Osteocyte (in vitro differentiated cells): ENCODE measurements around the gene PLEK2. TPM values are rescaled to one million over a fixed set of nuclear protein-coding genes. Genes with fewer than 3 reads are reported as not detected.

Source experiments
- DNase-seq: peaks from one replicate; pipeline ENCODE4 v3.0.0; 2021; ENCODE audit warnings: mixed read lengths; ENCODE audit not compliant: unreplicated experiment; ENCODE audit errors: extremely low spot score
- H3K27ac Mint-ChIP-seq: one replicate; pipeline ENCODE4 v1.8.0; 2021; ENCODE audit warnings: mild to moderate bottlenecking, mixed read lengths; ENCODE audit not compliant: unreplicated experiment
- H3K27me3 Mint-ChIP-seq: one replicate; pipeline ENCODE4 v1.8.0; 2021; ENCODE audit warnings: mixed read lengths; ENCODE audit not compliant: unreplicated experiment
- H3K36me3 Mint-ChIP-seq: one replicate; pipeline ENCODE4 v1.8.0; 2021; ENCODE audit warnings: mixed read lengths; ENCODE audit not compliant: unreplicated experiment
- H3K4me1 Mint-ChIP-seq: one replicate; pipeline ENCODE4 v1.8.0; 2021; ENCODE audit warnings: mixed read lengths; ENCODE audit not compliant: unreplicated experiment
- H3K4me3 Mint-ChIP-seq: one replicate; pipeline ENCODE4 v1.8.0; 2021; ENCODE audit warnings: mild to moderate bottlenecking, moderate library complexity, mixed read lengths; ENCODE audit not compliant: unreplicated experiment
- H3K9me3 Mint-ChIP-seq: one replicate; pipeline ENCODE4 v1.8.0; 2021; ENCODE audit warnings: mixed read lengths; ENCODE audit not compliant: unreplicated experiment
- total RNA-seq: library from RNA; stranded (reverse); gene quantifications from 2 replicates; pipeline ENCODE4 v1.2.1, GENCODE V29; 2021
- TF ChIP-seq, protein P1 (sequence below): fragments of 200-600 bp; sonication (generic); IDR thresholded peaks from 2 replicates; pipeline ENCODE4 v1.5.0; 2021; ENCODE audit warnings: antibody characterized with exemption, mild to moderate bottlenecking, moderate library complexity

The PLEK2 gene
- total RNA-seq, 1 donor from 2014 or later, result not detected

DNA sequence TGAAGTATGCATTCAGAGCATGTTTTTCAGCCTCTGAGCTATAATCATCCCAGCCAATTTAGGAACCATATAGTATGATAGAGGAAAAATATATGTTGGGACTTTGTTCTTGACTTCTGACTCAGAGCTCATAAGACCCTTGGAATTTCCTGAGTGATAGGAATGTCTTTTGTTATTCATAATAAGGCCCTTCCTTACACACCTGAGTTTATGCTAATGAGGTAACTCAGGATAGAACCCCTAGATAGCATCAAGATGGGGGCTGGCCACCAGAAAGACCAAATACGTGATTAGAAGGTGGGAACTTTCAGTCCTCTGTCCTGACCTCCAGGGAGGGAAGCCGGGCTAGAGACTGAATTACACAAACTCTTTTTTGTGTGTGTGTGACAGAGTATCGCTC is 32.4 kb upstream of the PLEK2 start:
- H3K27me3 Mint-ChIP-seq, result peaks cover 41% of the 10 kb centered on the region
- H3K27ac Mint-ChIP-seq, result no peak overlapping the region

DNA sequence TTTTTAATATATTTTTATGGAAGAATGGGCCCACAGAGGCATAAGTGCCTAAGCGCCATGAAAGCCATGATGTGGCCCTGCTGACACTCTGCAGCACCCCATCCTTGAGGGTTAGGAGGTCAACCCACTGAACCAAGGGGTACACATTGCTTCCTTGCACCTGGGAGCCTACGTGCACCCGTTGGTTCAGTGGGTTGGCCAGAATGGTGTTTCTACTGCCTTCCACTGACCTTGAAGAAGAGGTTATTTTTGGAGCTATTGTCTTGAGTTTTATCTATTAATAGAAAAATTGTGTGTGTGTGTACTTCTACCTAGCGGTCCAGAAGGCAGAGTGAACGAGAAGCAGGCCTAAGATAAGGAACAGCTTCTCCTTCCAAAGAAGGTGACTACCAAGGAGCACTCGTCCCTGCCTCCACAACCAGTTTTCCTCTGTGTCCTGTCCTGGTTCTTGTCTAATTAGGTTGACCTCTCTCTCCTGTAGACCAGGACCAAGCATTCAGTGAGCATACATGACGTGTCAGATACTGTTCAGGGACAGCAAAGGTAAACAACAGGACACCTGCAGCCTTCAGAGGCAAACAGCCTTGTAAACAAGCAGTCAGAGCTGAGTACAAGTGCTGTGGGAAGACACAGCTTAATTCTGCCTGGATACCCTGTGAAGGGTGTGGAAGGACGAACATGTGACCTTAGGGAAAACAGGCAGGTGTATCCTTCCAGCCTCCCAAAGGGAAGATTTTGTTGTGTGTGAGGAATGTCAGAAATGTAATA is 30.4 kb upstream of the PLEK2 start:
- H3K4me1 Mint-ChIP-seq, result no peaks in the 10 kb centered on the region
- no peak overlapping the region for H3K27ac Mint-ChIP-seq
- no peaks in the 10 kb centered on the region for H3K36me3 Mint-ChIP-seq
- H3K4me3 Mint-ChIP-seq, result no peak overlapping the region
- H3K27me3 Mint-ChIP-seq, result peaks cover 46% of the 10 kb centered on the region
- no peak for DNase-seq
- H3K9me3 Mint-ChIP-seq, result no peaks in the 10 kb centered on the region
- TF ChIP-seq, protein P1, sequence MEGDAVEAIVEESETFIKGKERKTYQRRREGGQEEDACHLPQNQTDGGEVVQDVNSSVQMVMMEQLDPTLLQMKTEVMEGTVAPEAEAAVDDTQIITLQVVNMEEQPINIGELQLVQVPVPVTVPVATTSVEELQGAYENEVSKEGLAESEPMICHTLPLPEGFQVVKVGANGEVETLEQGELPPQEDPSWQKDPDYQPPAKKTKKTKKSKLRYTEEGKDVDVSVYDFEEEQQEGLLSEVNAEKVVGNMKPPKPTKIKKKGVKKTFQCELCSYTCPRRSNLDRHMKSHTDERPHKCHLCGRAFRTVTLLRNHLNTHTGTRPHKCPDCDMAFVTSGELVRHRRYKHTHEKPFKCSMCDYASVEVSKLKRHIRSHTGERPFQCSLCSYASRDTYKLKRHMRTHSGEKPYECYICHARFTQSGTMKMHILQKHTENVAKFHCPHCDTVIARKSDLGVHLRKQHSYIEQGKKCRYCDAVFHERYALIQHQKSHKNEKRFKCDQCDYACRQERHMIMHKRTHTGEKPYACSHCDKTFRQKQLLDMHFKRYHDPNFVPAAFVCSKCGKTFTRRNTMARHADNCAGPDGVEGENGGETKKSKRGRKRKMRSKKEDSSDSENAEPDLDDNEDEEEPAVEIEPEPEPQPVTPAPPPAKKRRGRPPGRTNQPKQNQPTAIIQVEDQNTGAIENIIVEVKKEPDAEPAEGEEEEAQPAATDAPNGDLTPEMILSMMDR, result no peak

More for the DNA sequence above, 32.4 kb upstream of the PLEK2 start:
- TF ChIP-seq, protein P1, result no peak
- Mint-ChIP-seq H3K4me1 (no peaks in the 10 kb centered on the region), H3K9me3 (no peaks in the 10 kb centered on the region), H3K4me3 (no peak overlapping the region), H3K36me3 (no peaks in the 10 kb centered on the region)
- no peak for DNase-seq

DNA sequence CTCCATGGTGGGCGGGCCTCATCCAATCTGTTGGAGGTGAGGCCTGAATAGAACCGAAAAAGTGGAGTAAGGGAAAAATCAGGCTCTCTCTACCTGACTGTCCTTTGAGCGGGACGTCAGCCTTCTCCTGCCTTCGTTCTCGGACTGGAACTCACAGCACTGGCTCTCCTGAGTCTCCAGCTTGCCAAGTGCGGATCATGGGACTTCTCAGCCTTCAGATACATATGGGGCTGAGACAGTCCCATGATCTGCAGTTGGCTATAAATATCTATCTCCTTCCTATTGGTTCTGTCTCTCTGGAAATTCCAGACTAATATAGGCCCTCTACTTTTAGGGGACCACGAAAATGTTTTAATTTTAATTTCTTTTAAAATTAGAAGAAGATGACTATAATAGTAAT is 29.7 kb upstream of the PLEK2 start:
- no peak for DNase-seq
- peaks cover 44% of the 10 kb centered on the region for H3K27me3 Mint-ChIP-seq
- no peaks in the 10 kb centered on the region for H3K4me1 Mint-ChIP-seq
- H3K36me3 Mint-ChIP-seq, result no peaks in the 10 kb centered on the region
- no peak overlapping the region for H3K4me3 Mint-ChIP-seq
- H3K9me3 Mint-ChIP-seq, result no peaks in the 10 kb centered on the region
- TF ChIP-seq, protein P1, result no peak
- H3K27ac Mint-ChIP-seq, result no peak overlapping the region

DNA sequence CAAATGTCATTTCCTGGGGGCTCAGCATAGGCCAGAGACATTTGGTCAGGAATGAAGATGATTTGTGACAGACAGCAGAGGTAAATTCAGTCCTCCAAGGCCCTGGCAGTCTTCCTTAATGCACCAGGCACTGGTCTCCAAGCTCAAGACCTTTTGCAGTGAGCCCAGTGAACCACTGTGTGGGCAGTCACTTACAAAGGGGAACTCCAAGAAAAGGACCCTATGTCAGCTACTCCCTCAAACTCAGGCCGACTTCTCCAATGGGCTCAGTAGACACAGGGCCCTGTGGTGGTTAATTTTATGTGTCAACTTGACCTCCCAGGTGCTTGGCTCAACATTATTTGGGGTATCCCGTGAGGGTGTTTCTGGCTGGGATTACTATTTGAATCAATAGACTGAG is 29.3 kb upstream of the PLEK2 start:
- Mint-ChIP-seq H3K4me3 (no peak overlapping the region), H3K4me1 (no peaks in the 10 kb centered on the region), H3K36me3 (no peaks in the 10 kb centered on the region), H3K27me3 (peaks cover 40% of the 10 kb centered on the region), H3K9me3 (no peaks in the 10 kb centered on the region), H3K27ac (no peak overlapping the region)
- TF ChIP-seq, protein P1, result no peak
- no peak for DNase-seq

DNA sequence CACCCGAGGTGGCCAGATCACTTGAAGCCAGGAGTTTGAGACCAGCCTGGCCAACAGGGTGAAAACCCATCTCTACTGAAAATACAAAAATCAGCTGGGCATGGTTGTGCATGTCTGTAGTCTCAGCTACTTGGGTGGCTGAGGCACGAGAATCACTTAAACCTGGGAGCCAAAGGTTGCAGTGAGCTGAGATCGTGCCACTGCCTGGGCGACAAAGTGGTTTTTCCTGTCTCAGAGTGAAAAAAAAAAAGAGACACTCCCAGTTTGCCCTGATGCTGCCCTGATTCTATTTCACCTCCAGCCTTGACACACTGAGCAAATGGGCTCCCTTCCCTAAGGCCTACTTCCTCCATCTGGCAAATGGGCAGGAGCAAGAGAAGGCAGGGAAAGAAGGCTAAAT is 28.5 kb upstream of the PLEK2 start:
- TF ChIP-seq, protein P1, result no peak
- peaks cover 37% of the 10 kb centered on the region for H3K27me3 Mint-ChIP-seq
- H3K9me3 Mint-ChIP-seq, result no peaks in the 10 kb centered on the region
- H3K4me3 Mint-ChIP-seq, result no peak overlapping the region
- H3K4me1 Mint-ChIP-seq, result no peaks in the 10 kb centered on the region
- no peak overlapping the region for H3K27ac Mint-ChIP-seq
- no peak for DNase-seq
- no peaks in the 10 kb centered on the region for H3K36me3 Mint-ChIP-seq
